Heart right ventricle (tissue), 12 donors: ENCODE data around the gene SURF4. TPM values are rescaled to one million over a fixed set of nuclear protein-coding genes. Genes with fewer than 3 reads are reported as not detected.

Experiments
- polyA plus RNA-seq, 2 donors: library from polyadenylated mRNA; stranded (reverse); fragments of 200-250 nt; gene quantifications; one replicate each; pipeline ENCODE4 v1.2.3, GENCODE V29; 2013
- total RNA-seq, 10 donors: library from RNA; stranded (reverse); fragmentation: NEBNext Ultra II Directional in 3 of 10; extraction: Animal tissue kit (Norgen Biotek cat#: 25700) in 3 of 10; gene quantifications; one replicate each; pipeline versions ENCODE4 v1.2.1 to v1.2.4, GENCODE V29; 2021 to 2023
- donor health status: ischemic (EF 13 %, LVEDD 7.1; RV severe dilation, severe dysfunction).
- donor health status: healthy with polysubstance abuse.
- donor health status: DM: no; HTN: yes; CAD: no.
- donor health status: DM: no; HTN: no; CAD: no.
- donor health status: ischemic (EF 25% LVEDD 6.9; RV normal size, moderate dysfunction).
- donor health status: ischemic (EF 25% LVEDD 5.7; RV mildly dilated, moderate dysfunction).
- donor health status: healthy.
- donor health status: nonischemic (EF 11% LVEDD 7.7; RV severe dilation, severe dysfunction).
- donor health status: DM: yes; HTN: yes; CAD: no.
- donor health status: PGD.
- donor health status: ischemic (EF 29% LVEDD 5.4; RV normal size, mild dysfunction).
- donor health status: nonischemic (EF 23%, LVEDD 6.1; RV moderate dilation, normal function).

Gene SURF4
- total and polyA plus RNA-seq, 12 donors: 21.5 to 113 (median 64.2) TPM

Other genes starting within 250 kb of the SURF4 start
- 10 to 100 TPM in 3 of 10 donors, 1 to 10 TPM in 7; 2.5 to 14.7 (median 6.2) TPM for gene GBGT1, start 212.1 kb downstream of the SURF4 start, total RNA-seq
- 10 to 100 TPM in 1 of 2 donors, 1 to 10 TPM in 1; 5.5 to 10.5 TPM for gene GBGT1, start 212.1 kb downstream of the SURF4 start, polyA plus RNA-seq
- under 1 TPM in 1 of 10 donors, not detected in 9; 0.75 TPM for gene OBP2B, start 166.8 kb downstream of the SURF4 start, total RNA-seq
- not detected for gene OBP2B, start 166.8 kb downstream of the SURF4 start, polyA plus RNA-seq
- 1 to 10 TPM in 7 of 10 donors, under 1 TPM in 3; 0.25 to 2.7 (median 1.6) TPM for gene ABO, start 100.9 kb downstream of the SURF4 start, total RNA-seq
- 1 to 10 TPM in 1 of 2 donors, under 1 TPM in 1; 0.55 to 2.9 TPM for gene ABO, start 100.9 kb downstream of the SURF4 start, polyA plus RNA-seq
- 10 to 100 TPM in 7 of 10 donors, 1 to 10 TPM in 3; 9.1 to 14.2 (median 11.3) TPM for gene SURF6, start 39.9 kb downstream of the SURF4 start, total RNA-seq
- 10 to 100 TPM; 13.3 to 14.8 TPM for gene SURF6, start 39.9 kb downstream of the SURF4 start, polyA plus RNA-seq
- gene MED22, start 27.9 kb downstream of the SURF4 start, total RNA-seq: 10 to 100 TPM; 11.9 to 21.1 (median 17.4) TPM
- gene MED22, start 27.9 kb downstream of the SURF4 start, polyA plus RNA-seq: 10 to 100 TPM; 10.2 to 23.6 TPM
- 1,000 to 10,000 TPM in 3 of 10 donors, 100 to 1,000 TPM in 7; 859 to 1,268 (median 927) TPM for gene RPL7A, start 27.8 kb downstream of the SURF4 start, total RNA-seq
- 1,000 to 10,000 TPM in 1 of 2 donors, 100 to 1,000 TPM in 1; 903 to 3,182 TPM for gene RPL7A, start 27.8 kb downstream of the SURF4 start, polyA plus RNA-seq
- 10 to 100 TPM; 41.7 to 75.0 (median 58.2) TPM for gene SURF1, start 19.6 kb downstream of the SURF4 start, total RNA-seq
- gene SURF1, start 19.6 kb downstream of the SURF4 start, polyA plus RNA-seq: 10 to 100 TPM; 83.9 to 85.4 TPM
- gene SURF2, start 19.5 kb downstream of the SURF4 start, total RNA-seq: 10 to 100 TPM in 9 of 10 donors, 1 to 10 TPM in 1; 9.7 to 16.0 (median 14.1) TPM
- gene SURF2, start 19.5 kb downstream of the SURF4 start, polyA plus RNA-seq: 10 to 100 TPM; 31.5 to 44.8 TPM
- 1 to 10 TPM in 3 of 10 donors, under 1 TPM in 5, not detected in 2; 0.20 to 1.7 (median 0.68) TPM for gene STKLD1, start 306 bp upstream of the SURF4 start, total RNA-seq
- gene STKLD1, start 306 bp upstream of the SURF4 start, polyA plus RNA-seq: 1 to 10 TPM in 1 of 2 donors, under 1 TPM in 1; 0.17 to 1.5 TPM
- 10 to 100 TPM in 8 of 10 donors, 1 to 10 TPM in 2; 9.3 to 20.8 (median 10.9) TPM for gene REXO4, start 42.0 kb upstream of the SURF4 start, total RNA-seq
- 10 to 100 TPM; 11.8 to 19.1 TPM for gene REXO4, start 42.0 kb upstream of the SURF4 start, polyA plus RNA-seq
- gene ADAMTS13, start 46.3 kb upstream of the SURF4 start, total RNA-seq: 1 to 10 TPM; 2.2 to 4.8 (median 3.5) TPM
- 10 to 100 TPM in 1 of 2 donors, 1 to 10 TPM in 1; 1.5 to 17.8 TPM for gene ADAMTS13, start 46.3 kb upstream of the SURF4 start, polyA plus RNA-seq
- 10 to 100 TPM in 9 of 10 donors, 1 to 10 TPM in 1; 8.8 to 12.6 (median 10.8) TPM for gene CACFD1, start 83.9 kb upstream of the SURF4 start, total RNA-seq
- 10 to 100 TPM; 10.0 to 17.3 TPM for gene CACFD1, start 83.9 kb upstream of the SURF4 start, polyA plus RNA-seq
- gene SLC2A6, start 103.0 kb upstream of the SURF4 start, total RNA-seq: 1 to 10 TPM; 1.3 to 7.0 (median 2.2) TPM
- gene SLC2A6, start 103.0 kb upstream of the SURF4 start, polyA plus RNA-seq: 1 to 10 TPM; 4.9 to 5.6 TPM
- gene MYMK, start 148.9 kb upstream of the SURF4 start, total RNA-seq: not detected
- gene MYMK, start 148.9 kb upstream of the SURF4 start, polyA plus RNA-seq: not detected
- gene ADAMTSL2, start 158.6 kb upstream of the SURF4 start, total RNA-seq: 1 to 10 TPM; 2.0 to 9.1 (median 4.3) TPM
- gene ADAMTSL2, start 158.6 kb upstream of the SURF4 start, polyA plus RNA-seq: 1 to 10 TPM; 4.9 to 7.5 TPM
- not detected for gene FAM163B, start 233.3 kb upstream of the SURF4 start, total RNA-seq
- gene FAM163B, start 233.3 kb upstream of the SURF4 start, polyA plus RNA-seq: under 1 TPM in 1 of 2 donors, not detected in 1; 0.19 TPM